Stomach smooth muscle (tissue), 2 donors: Measurements from ENCODE around the gene DOCK6.

Experiments used
- H3K27ac ChIP-seq: one replicate; pipeline ENCODE4 v1.7.0; 2013; ENCODE audit warnings: mild to moderate bottlenecking, low read length, inconsistent platforms
- H3K27me3 ChIP-seq, 2 donors: one replicate each; pipeline ENCODE4 v1.7.0; 2013; ENCODE audit warnings: low read length in 2 of 2; ENCODE audit not compliant: insufficient read depth in 2 of 2, control insufficient read depth in 1 of 2
- H3K36me3 ChIP-seq, 2 donors: one replicate each; pipeline ENCODE4 v1.7.0; 2013; ENCODE audit warnings: low read length in 2 of 2; ENCODE audit not compliant: control insufficient read depth in 2 of 2, insufficient read depth in 2 of 2
- H3K4me1 ChIP-seq: one replicate; pipeline ENCODE4 v1.7.0; 2013; ENCODE audit warnings: low read length; ENCODE audit not compliant: control insufficient read depth, insufficient read depth
- H3K4me3 ChIP-seq, 2 donors: one replicate each; pipeline ENCODE4 v1.7.0; 2013; ENCODE audit warnings: low read length in 2 of 2
- H3K9ac ChIP-seq, 2 donors: one replicate each; pipeline ENCODE4 v1.7.0; 2013; ENCODE audit warnings: low read length in 2 of 2, mild to moderate bottlenecking in 1 of 2
- H3K9me3 ChIP-seq, 2 donors: one replicate each; pipeline ENCODE4 v1.7.0; 2013; ENCODE audit warnings: low read length in 2 of 2; ENCODE audit not compliant: control insufficient read depth in 2 of 2
- donor health status: healthy.
- donor health status: Pancreatic carcinoma.

Gene DOCK6

DNA sequence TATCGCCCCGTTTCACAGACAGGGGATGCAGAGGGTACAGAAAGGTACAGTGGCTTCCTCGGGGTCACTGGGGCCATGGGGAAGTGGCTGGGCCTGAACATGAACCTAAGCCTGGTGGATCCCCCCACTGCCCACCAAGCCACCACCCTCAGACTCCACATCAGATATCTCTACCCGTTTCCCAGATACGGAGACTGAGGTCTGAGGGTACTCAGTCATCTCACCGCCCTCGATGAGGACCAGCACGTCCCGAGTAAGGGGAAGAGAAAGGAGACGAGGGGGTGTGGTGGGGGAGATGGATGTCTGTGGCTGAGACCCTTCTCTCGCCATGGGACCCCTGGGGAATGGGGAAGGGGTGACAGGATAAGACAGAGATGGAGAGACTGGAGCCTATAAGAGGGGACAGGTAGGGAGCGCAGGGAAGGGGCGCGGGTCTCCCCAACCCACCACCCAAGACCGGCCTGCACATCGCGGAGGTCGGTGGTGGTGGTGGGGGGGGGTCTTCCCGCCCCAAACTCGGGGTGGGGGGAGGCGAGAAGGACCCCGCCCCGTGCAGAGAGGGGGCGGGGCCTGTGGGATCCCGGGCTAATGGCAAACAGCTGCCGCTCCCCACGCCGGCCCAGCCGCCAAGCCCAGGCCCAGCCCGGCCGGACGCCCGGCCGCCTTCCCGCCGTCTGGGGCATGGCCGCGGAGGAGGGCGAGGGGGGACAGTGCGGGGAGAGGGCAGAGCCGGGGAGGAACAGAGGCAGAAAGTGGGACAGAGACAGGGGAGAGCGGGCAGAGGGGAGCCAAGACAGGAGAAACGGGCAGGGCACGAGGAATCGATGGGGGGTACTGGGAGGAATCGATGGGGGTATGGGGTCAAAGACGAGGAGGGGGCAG, 65.7 kb downstream of the DOCK6 start:
- Histone ChIP-seq H3K9me3 (no peaks in the 10 kb centered on the region), H3K4me3 (peak overlapping the region; percentile 83 to 96), H3K4me1 (peaks cover 59% of the 10 kb centered on the region), H3K27ac (peak overlapping the region; percentile 88), H3K9ac (peak overlapping the region; percentile 84), H3K27me3 (no peaks in the 10 kb centered on the region), H3K36me3 (peaks cover 17 to 18% of the 10 kb centered on the region in 2 donors)

DNA sequence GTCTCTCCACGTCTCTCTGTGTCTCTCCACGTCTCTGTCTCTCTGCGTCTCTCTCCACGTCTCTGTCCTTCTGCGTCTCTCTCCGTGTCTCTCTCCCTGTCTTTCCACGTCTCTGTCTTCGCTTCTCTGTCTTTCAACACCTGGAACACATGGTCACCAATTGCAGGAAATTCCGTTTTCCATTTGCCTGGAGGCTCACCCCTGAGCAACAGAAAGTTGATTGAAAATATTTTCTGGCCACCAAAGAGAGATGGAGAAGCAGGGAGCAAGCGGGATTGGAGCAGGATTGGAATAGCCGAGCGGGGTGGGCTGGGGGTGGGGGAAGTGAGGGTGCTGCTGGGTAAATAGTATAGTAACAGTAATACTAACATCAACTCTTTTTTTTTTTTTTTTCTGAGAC, 66.6 kb downstream of the DOCK6 start:
- Histone ChIP-seq H3K27ac (peak overlapping the region; percentile 76), H3K4me3 (peak overlapping the region; percentile 57 to 96), H3K4me1 (peaks cover 62% of the 10 kb centered on the region), H3K9ac (peak overlapping the region; percentile 50 to 62), H3K27me3 (no peaks in the 10 kb centered on the region), H3K36me3 (peaks cover 17 to 22% of the 10 kb centered on the region in 2 donors), H3K9me3 (no peaks in the 10 kb centered on the region)

DNA sequence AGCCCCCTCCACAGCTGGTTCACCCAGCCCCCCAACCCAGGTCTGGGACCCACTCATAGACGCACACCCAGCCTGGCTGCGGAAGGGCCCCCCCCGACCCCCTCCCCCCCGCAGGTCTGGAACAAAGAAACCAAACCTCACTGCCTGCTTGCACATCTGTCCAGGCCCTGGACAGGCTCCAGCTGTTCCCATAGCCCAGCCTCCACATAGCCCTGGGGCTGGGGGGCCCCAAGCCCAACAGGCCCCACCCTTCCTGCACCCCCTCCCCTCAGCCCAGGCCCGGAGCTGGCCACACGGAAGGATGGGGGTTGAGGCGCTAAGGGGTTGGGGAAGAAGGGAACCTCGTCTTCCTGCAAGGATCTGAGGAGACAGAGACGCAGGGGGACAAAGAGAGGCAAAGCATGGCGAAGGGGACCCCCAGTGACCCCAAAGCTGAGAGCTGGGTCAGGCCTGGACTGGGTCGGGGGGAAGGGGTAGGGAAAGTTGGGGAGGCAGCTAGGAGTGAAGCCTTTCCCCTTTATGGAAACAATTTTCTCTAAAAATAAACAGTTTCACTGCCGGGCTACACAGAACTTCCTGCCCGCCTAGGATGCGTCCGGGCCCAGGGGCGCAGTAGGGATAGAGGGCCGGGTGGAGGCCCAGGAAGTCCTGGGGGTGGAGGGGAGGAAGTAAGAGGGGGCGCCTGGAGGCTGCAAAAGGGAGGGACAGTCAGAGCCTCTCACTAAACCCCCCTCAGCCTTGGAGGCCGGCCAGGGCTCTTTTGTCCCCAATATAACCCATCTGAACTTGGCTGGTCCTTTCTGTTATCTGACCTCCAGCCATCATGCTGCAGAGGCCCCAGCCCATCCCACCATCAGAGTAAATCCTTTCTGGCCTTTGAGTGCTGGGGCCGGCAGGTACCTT, 67.4 kb downstream of the DOCK6 start:
- Histone ChIP-seq H3K27ac (peak overlapping the region; percentile 76), H3K36me3 (peaks cover 17 to 26% of the 10 kb centered on the region in 2 donors), H3K4me1 (peaks cover 69% of the 10 kb centered on the region), H3K27me3 (no peaks in the 10 kb centered on the region), H3K9me3 (no peaks in the 10 kb centered on the region), H3K9ac (peak overlapping the region; percentile 50 to 66), H3K4me3 (peak overlapping the region; percentile 57 to 96)

DNA sequence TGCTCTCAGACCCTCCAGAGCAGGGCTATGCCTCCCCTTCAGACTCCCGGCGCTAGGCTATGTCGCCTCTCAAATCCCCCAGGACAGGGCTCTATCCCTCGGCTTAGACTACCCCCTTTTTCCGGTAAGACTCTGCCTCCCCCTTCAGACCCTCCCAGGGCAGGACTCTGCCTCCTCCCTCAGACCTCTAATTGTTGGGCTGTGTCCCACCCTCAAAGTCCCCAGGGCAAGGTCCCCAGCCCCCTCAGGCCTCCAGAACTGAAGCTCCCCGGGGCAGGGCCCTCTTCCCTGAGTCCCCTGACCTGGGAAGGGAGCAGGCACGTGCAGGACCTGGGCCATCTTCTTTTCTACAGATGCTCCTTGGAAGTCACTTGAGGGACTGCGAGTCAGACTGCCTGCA, 68.2 kb downstream of the DOCK6 start:
- H3K27me3 ChIP-seq = no peaks in the 10 kb centered on the region
- H3K36me3 ChIP-seq = peaks cover 17 to 26% of the 10 kb centered on the region in 2 donors
- peak overlapping the region; percentile 57 to 96 for H3K4me3 ChIP-seq
- peaks cover 76% of the 10 kb centered on the region for H3K4me1 ChIP-seq
- H3K27ac ChIP-seq = peak overlapping the region; percentile 76
- H3K9me3 ChIP-seq = no peaks in the 10 kb centered on the region
- peak overlapping the region; percentile 47 to 50 for H3K9ac ChIP-seq

DNA sequence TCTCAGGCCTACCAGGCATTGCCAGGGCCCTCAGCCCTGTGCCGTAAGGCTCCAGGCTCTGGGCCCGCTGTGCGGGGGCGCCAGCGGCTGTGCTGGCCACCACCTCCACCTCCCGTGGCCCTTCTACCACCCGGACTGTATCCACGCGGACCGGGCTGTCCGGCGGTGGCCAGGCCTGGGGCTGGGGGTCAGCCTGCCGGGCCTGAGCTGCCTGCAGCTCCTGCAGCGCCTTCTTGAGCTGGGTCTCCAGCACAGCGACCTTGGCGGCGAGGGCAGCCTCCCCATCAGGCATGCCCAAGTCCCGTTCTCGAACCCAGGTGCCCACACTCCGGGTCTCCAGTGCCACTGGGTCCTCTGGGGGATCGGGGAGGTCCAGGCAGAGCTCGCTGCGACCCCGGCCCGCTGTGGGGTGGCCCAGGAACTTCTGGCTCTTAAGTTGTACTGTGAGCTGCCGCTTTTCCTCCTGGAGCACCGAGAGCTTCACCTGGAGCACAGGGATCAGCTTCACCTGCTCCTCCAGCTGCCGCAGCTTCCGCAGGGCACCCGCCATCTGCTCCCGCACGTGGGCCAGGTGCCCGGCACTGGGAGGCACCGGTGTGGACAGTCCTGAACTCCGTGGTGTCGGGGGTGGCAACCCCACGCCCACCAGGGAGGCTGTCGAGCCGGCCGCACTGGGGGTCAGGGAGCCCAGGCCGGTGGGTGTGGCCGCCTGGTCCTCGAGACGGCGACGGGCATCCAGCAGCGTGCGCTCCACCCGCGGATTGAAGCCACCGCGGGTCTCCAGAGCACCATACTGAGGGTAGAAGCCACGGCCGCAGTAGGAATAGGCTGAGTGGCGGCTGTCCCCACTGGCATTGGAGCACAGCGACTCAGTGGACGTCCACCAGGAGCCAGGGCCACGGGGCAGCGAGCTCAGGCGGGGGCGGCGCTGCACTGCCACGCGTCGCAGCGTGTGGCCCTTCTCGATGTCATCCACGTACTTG, 69.1 kb downstream of the DOCK6 start:
- Histone ChIP-seq H3K4me1 (peaks cover 75% of the 10 kb centered on the region), H3K27ac (peak overlapping the region; percentile 76), H3K9ac (peak overlapping the region in 1 of 2 donors; percentile 47), H3K36me3 (peaks cover 17 to 28% of the 10 kb centered on the region in 2 donors), H3K4me3 (peak overlapping the region in 1 of 2 donors; percentile 96), H3K9me3 (no peaks in the 10 kb centered on the region), H3K27me3 (no peaks in the 10 kb centered on the region)

DNA sequence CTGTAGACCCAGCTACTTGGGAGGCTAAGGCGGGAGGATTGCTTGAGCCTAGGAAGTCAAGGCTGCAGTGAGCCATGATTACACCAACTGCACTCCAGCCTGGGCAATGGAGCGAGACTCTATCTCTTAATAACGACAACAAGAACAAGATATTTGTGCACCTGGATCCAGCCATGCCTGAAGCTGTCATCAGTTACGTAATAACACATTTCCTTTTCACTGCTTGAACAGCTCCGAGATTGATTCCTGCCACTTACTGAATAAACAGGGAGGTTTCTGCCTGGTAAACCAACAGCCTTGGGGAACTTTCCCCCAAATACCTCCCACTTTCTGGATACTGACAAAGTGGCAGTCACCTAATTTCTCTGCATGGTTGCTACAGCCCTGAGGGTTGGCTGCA, 70.4 kb downstream of the DOCK6 start:
- H3K27me3 ChIP-seq = no peaks in the 10 kb centered on the region

DNA sequence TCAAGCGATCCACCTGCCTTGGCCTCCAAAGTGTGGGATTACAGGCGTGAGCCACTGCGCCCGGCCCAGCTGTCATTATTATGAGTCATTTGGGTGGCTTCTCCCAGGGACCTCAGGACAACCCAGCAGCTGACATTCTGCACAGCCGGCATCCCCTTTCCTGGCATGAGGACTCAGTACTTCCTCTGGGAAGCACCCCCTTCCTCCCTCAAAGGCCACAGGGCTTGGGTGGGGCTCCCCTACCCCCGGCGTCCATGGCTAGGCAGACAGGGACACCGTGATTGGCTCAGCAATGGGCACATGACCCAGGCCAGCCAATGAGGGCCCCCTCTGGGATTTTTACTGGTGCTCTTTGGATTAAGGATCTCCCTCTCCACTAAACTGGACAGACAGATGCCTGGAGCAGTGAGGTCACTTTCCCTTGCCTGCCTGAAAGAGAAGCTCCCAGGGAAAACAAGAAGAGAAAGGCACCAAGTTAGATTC, 71.0 kb downstream of the DOCK6 start:
- peak overlapping the region; percentile 25 to 40 for H3K4me3 ChIP-seq
- peaks cover 25 to 32% of the 10 kb centered on the region in 2 donors for H3K36me3 ChIP-seq
- no peak overlapping the region for H3K9ac ChIP-seq
- no peaks in the 10 kb centered on the region for H3K9me3 ChIP-seq
- H3K4me1 ChIP-seq = peaks cover 83% of the 10 kb centered on the region
- H3K27ac ChIP-seq = peak overlapping the region; percentile 70
- no peaks in the 10 kb centered on the region for H3K27me3 ChIP-seq

More for the DNA sequence above, 70.4 kb downstream of the DOCK6 start:
- peak overlapping the region; percentile 25 to 40 for H3K4me3 ChIP-seq
- H3K27ac ChIP-seq = peak overlapping the region; percentile 70
- no peaks in the 10 kb centered on the region for H3K9me3 ChIP-seq
- peaks cover 80% of the 10 kb centered on the region for H3K4me1 ChIP-seq
- peaks cover 25 to 32% of the 10 kb centered on the region in 2 donors for H3K36me3 ChIP-seq
- no peak overlapping the region for H3K9ac ChIP-seq

DNA sequence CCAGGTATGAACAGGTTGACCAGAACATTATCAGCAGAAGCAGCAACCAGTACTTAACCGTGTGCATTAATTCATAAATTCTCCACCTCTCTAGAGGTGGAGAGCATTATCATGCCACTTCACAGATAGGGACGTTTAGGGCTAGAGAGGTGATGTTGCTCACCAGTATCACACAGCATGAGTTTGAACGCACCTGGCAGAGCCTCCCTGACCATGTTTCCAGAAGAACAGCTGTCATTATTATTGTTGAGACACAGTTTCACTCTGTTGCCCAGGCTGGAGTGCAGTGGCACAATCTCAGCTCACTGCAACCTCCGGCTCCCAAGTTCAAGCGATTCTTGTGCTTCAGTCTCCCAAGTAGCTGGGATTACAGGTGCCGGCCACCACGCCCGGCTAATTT, 71.8 kb downstream of the DOCK6 start:
- H3K4me3 ChIP-seq = peak overlapping the region in 1 of 2 donors; percentile 29
- H3K4me1 ChIP-seq = peaks cover 81% of the 10 kb centered on the region
- H3K36me3 ChIP-seq = peaks cover 29 to 36% of the 10 kb centered on the region in 2 donors
- H3K9ac ChIP-seq = peak overlapping the region in 1 of 2 donors; percentile 47
- H3K9me3 ChIP-seq = no peaks in the 10 kb centered on the region
- no peaks in the 10 kb centered on the region for H3K27me3 ChIP-seq
- H3K27ac ChIP-seq = peak overlapping the region; percentile 49

DNA sequence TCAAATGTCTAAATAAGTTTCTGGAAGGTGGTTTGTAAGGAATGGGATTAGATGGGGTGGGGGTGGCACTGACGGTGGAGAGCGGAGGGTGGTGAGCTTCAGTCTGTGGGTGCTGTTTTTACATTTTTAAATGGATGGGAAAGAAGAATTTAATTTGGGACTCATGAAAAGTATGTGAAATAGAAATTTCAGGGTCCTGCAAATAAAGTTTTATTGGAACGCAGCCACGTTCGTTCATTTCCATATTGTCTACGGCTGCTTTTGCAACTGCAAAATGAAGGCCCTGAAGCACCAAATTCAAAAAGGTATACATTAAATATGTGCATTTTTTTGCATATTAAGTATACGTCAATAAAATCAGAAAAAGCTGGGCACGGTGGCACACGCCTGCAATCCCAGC, 74.9 kb downstream of the DOCK6 start:
- peaks cover 69% of the 10 kb centered on the region for H3K4me1 ChIP-seq
- H3K27ac ChIP-seq = peak overlapping the region; percentile 24
- no peak overlapping the region for H3K9ac ChIP-seq
- H3K27me3 ChIP-seq = no peaks in the 10 kb centered on the region
- H3K4me3 ChIP-seq = no peak overlapping the region
- peaks cover 22 to 33% of the 10 kb centered on the region in 2 donors for H3K36me3 ChIP-seq
- peaks cover 0 to 2% of the 10 kb centered on the region in 2 donors for H3K9me3 ChIP-seq
